ENCODE results near the gene PRM3.

PRM3 gene

DNA sequence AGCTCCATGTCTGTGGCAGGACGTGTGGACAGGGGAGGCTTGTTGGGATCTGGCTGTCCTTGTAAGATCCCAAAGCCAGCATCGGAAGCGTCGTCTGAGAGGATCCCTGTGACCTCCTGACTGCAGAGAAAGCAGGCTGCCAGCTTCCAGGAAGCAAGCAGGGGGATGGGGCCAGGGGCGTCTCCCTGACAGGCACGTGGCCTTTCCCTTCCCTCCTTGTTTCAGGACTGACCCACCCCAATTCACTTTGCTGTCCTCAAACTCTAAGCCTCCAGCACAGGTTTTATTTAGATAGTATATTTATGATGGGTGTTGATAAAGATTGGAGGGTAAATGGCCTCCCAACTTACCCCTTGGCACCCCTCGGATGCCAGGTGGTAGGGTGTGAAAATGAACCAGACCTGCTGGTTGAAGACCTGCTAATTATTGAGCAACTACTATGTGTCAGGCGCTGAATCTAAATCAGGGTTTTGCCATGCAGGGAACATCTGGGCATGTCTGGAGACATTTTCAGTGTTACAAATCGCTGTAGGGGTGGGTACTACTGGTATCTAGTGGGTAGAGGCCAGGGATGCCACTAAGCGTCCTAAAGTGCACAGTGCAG is 42.0 kb downstream of the PRM3 start:
- DNase-seq = no peak

DNA sequence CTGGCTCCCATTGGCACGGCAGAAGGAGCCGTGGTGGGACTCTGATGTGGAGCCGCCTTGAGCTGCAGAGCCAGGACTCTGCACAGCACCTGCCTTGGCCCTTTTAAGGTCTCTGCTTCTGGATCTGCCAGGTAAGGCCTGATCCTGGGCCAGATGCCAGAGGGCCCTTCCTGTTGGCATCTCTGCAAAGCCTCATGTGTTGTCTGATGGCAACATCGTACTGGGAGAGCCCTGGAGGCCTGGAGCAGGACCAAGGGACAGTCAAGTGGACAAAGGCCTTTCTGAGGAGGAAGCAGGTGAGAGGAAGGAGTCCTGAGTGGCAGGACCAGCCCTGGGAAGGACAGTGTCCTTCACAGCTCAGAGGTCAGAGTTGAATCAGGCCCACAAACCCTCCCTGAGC is 43.5 kb downstream of the PRM3 start:
- DNase-seq = no peak

DNA sequence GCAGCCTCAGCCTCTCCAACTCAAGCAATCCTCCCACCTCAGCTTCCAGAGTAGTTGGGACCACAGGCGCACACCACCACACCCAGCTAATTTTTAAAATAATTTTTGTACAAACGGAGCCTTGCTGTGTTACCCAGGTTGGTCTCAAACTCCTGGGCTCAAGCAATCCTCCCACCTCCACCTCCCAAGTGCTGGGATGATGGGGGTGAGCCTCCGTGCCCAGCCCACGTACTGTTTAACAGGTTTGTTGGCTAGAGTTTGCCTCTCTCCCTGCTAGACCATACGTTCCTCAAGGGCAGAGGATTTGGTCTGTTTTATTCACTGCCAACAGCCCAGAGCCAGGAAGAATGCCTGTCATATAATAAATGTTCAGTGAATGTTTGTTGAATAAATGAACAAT is 44.0 kb downstream of the PRM3 start:
- DNase-seq = no peak

DNA sequence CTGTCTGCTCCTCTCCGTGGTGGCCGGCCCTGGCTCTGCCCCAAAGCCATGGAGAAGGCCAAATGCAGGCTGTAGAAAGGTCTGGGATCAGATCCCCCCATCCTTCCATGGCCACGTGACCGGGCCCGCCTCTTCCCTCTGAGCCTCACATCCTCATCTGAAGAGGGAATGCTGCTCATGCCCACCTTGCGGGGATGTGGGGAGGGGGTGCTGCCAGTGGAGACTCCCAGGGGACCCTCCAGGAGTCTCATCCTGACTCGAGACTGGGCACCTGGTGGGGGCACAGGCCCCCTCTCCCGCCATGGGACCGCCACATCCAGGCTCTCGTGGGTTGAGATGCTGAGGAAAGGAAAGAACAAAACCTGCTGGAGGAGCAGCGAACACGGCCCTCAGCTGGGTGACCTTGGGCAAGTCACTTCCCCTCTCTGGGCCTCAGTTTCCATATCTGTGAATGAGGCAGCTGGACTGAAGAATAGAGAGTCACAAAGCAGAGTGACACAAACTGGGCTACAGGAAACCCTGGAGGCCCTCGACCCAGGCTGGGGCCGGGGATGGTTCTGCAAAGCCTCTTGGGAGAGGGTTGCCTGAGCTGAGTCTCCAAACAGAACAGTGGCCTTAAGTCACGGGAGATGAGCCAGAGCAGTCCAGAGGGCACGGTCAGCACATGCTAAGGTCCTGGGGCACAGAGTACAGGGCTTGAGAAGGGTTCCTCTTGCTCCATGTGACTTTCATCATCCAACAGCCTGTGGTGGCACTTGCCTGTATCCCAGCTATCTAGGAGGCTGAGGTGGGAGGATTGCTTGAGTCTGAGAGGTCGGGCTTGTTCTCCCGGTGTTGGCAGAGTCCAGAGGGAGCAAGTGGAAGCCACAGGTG is 47.5 kb downstream of the PRM3 start:
- DNase-seq = no peak

DNA sequence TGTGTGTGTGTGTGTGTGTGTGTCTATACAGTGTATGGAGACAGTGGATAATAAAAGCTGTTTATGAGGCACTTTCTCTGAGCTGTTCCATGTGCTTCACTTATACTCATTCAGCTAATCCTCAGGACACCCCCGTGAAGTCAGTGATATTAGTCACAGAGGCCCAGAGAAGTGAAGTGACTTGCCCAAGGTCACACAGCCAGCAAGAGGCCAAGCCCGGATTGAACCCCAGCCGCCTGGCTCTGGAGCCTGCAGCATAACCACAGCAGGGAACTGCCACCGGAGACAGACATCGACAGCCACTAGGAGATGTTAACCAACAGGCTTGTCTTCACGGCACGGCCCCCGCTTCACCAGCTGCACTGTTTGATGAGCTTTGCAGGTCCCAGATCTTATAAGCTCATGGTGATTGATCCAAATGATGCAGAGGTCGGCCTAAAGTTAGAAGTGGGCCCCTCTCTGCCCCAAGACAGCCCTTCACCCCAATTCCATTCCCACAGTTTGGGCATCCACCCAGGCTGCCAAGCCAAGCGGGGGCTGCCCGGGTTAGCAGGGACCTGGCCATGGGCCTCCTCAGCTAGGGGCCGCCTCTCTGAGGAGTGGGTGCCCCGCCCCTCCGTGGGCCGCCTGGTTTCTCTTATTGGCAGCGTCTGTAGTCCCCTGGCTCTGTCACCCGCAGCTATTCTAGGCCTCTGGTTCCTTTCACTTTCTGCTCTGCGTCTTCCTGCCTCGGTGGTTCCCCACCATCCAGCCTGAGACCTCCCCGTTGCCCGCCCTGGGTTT is 48.3 kb downstream of the PRM3 start:
- no peak for DNase-seq

DNA sequence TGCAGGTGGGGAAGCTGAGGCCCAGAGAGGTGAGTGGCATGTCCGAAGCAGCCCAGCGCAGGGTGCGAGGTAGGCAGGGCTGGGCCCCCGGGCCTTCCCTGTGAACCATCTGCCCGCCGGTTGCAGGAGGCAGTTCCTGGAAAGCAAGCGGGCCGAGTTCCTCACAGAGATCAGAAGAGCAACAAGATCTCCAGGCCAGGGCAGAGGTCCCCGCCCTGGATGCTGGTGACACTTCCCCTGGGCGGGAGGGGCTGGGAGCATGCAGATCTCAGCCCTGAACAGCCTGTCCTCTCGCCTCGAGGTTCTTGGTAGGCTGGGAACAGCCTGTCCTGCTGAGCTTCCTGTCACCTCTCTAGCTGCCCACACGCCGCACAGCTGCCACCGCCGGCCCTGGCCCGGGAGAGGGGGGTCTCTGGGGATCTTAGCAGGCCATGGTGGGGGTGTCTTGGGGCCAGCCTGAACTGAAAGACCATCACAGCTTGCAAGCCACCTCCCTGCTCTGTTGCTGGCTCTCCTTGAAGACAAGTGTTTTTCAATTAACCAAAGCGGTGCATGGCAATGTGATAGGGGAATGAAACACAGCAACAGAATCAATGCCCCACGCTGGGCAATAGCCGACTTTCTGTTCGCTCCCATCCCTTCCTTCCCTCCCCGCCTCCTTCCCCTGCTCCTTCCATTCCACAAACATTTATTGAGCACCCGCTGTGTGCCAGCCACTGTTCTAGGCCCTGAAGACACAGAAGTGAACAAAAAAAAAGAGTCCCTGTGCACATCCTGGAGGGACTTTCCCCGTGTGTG is 49.1 kb downstream of the PRM3 start:
- DNase-seq = peak in 7 of 56 donors; percentile 5 to 28 (median 12)

Data from nucleus accumbens (tissue), 56 donors.